K562 (cell line): ENCODE results near the gene EXOC6. TPM values are rescaled to one million over a fixed set of nuclear protein-coding genes. Genes with fewer than 3 reads are reported as not detected.

Source experiments
- ATAC-seq: fragments of 200-7000 bp; cut with Tn5 transposase; 3 replicates; pipeline ENCODE4 v1.9.1; 2020; ENCODE audit warnings: moderate library complexity
- BruUV-seq: library from RNA; stranded (reverse); fragments of 400-500 nt; replicated peaks from 2 replicates; lab custom pipeline; 2021; lab: Mats Ljungman, UMichigan
- CTCF ChIA-PET: fragments of 300-600 bp; formaldehyde crosslinking; extraction: SDS; loops from one replicate; lab custom pipeline; 2021; ENCODE audit warnings: low intra/inter-chr PET ratio; lab: Yijun Ruan, JAX
- POLR2A ChIA-PET: fragments of 300-600, 350-650 bp; sonication (Branson Sonifier 250); formaldehyde crosslinking; extraction: SDS; loops from one replicate; lab custom pipeline; 2021; ENCODE audit warnings: antibody characterized with exemption, inconsistent platforms; lab: Yijun Ruan, JAX
- DNase-seq, 4 experiments: peaks; one replicate each; pipeline versions ENCODE4 v3.0.0 to v3.0.0-alpha.2; 2011 to 2018; ENCODE audit warnings: low spot score in 3 of 4, mixed read lengths in 3 of 4; ENCODE audit errors: extremely low read depth in 1 of 4
- FAIRE-seq: peaks from 2 replicates; lab custom pipeline; 2011; peaks lifted over from hg19 to GRCh38; lab: Jason Lieb, UNC
- H2AFZ ChIP-seq: 2 replicates; pipeline ENCODE4 v1.6.0; 2011; ENCODE audit warnings: low read depth, low read length, control low read depth, inconsistent platforms
- H3K27ac ChIP-seq: fragments of 200-600 bp; 3 replicates; pipeline ENCODE4 v1.8.0; 2011; ENCODE audit warnings: low read depth, mild to moderate bottlenecking, control low read depth, inconsistent platforms, low read length, moderate library complexity, mixed read lengths; ENCODE audit errors: extremely low read depth
- H3K27me3 ChIP-seq, 2 experiments: fragments of 300-600 bp in 1 of 2; 2 replicates in 1 of 2; 3 replicates in 1 of 2; pipeline versions ENCODE4 v1.6.0 to v1.8.0; 2011; ENCODE audit warnings: inconsistent platforms in 2 of 2, low read length in 2 of 2, mild to moderate bottlenecking in 1 of 2, mixed read lengths in 1 of 2, moderate library complexity in 1 of 2; ENCODE audit not compliant: control insufficient read depth in 2 of 2, insufficient read depth in 2 of 2
- H3K36me3 ChIP-seq: fragments of 300-600 bp; 3 replicates; pipeline ENCODE4 v1.8.0; 2011; ENCODE audit warnings: mild to moderate bottlenecking, low read length, inconsistent platforms; ENCODE audit not compliant: control insufficient read depth, insufficient read depth
- H3K4me1 ChIP-seq, 2 experiments: fragments of 200-600 bp in 1 of 2; replicated peaks in 1 of 2; 2 replicates in 1 of 2; 3 replicates in 1 of 2; pipeline versions ENCODE4 v1.5.1 to v1.8.0; 2011; ENCODE audit warnings: inconsistent platforms in 2 of 2, low read length in 2 of 2, mild to moderate bottlenecking in 1 of 2, mixed read lengths in 1 of 2, moderate library complexity in 1 of 2; ENCODE audit not compliant: control insufficient read depth in 2 of 2, insufficient read depth in 2 of 2
- H3K4me2 ChIP-seq: 2 replicates; pipeline ENCODE4 v1.6.1; 2011; ENCODE audit warnings: low read length, control low read depth, inconsistent platforms, mixed read lengths; ENCODE audit not compliant: insufficient read depth
- H3K4me3 ChIP-seq: fragments of 200-600 bp; sonication (generic), shearing (Covaris generic); 2 replicates; pipeline ENCODE4 v1.5.1; 2016; ENCODE audit warnings: control low read depth, inconsistent platforms
- H3K79me2 ChIP-seq: fragments of 200-600 bp; 3 replicates; pipeline ENCODE4 v1.8.0; 2011; ENCODE audit warnings: low read length, inconsistent platforms; ENCODE audit not compliant: control insufficient read depth, insufficient read depth
- H3K9ac ChIP-seq, 2 experiments: 2 replicates each; pipeline versions ENCODE4 v1.6.0 to v1.6.1; 2011; ENCODE audit warnings: low read depth in 2 of 2, low read length in 2 of 2, control low read depth in 1 of 2, inconsistent platforms in 1 of 2, mild to moderate bottlenecking in 1 of 2, mixed read lengths in 1 of 2; ENCODE audit not compliant: insufficient read depth in 1 of 2
- H3K9me1 ChIP-seq: one replicate; pipeline ENCODE4 v1.6.0; 2011; ENCODE audit warnings: inconsistent platforms, mild to moderate bottlenecking, low read length, moderate library complexity; ENCODE audit not compliant: control insufficient read depth, insufficient read depth
- H3K9me3 ChIP-seq: replicated peaks from 2 replicates; pipeline ENCODE4 v1.5.1; 2011; ENCODE audit warnings: low read depth, low read length, inconsistent platforms; ENCODE audit not compliant: control insufficient read depth, insufficient read depth
- H4K20me1 ChIP-seq: replicated peaks from 2 replicates; pipeline ENCODE4 v1.6.1; 2011; ENCODE audit warnings: low read length, inconsistent platforms, mixed read lengths; ENCODE audit not compliant: control insufficient read depth, insufficient read depth
- ADNP ChIP-seq: fragments of 200-800 bp; sonication (Bioruptor generic); IDR thresholded peaks from 2 replicates; pipeline ENCODE4 v1.6.1; 2016; ENCODE audit warnings: missing genetic modification characterization, missing compliant biosample characterization
- ETV5 ChIP-seq: sonication (generic); formaldehyde crosslinking; IDR thresholded peaks from 2 replicates; pipeline ENCODE4 v1.4.0; 2020; ENCODE audit warnings: low read depth, mild to moderate bottlenecking, missing genetic modification reagents
- KLF1 ChIP-seq: fragments of 450-650 bp; IDR thresholded peaks from 2 replicates; pipeline ENCODE4 v1.6.1; 2016; ENCODE audit warnings: missing genetic modification characterization, missing compliant biosample characterization
- KLF6 ChIP-seq: fragments of 250-450 bp; sonication (Bioruptor Pico); IDR thresholded peaks from 2 replicates; pipeline ENCODE4 v1.4.0; 2020; ENCODE audit warnings: mild to moderate bottlenecking, moderate library complexity, borderline replicate concordance
- MIER1 ChIP-seq: fragments of 450-650 bp; IDR thresholded peaks from 2 replicates; pipeline ENCODE4 v1.6.1; 2016; ENCODE audit warnings: antibody characterized with exemption, mild to moderate bottlenecking, low read depth
- NCOA6 ChIP-seq: fragments of 450-650 bp; IDR thresholded peaks from 2 replicates; pipeline ENCODE4 v1.6.1; 2017; ENCODE audit warnings: mild to moderate bottlenecking
- NFIC ChIP-seq: fragments of 450-650 bp; IDR thresholded peaks from 2 replicates; pipeline ENCODE4 v1.6.1; 2017; ENCODE audit warnings: mild to moderate bottlenecking, inconsistent platforms
- NR2F6 ChIP-seq: fragments of 450-650 bp; formaldehyde crosslinking; IDR thresholded peaks from 2 replicates; pipeline ENCODE4 v1.4.0; 2020; ENCODE audit warnings: mild to moderate bottlenecking
- POLR3G ChIP-seq: IDR thresholded peaks from 2 replicates; pipeline ENCODE4 v1.6.1; 2011; ENCODE audit not compliant: insufficient read length, insufficient replicate concordance; ENCODE audit errors: extremely low read depth
- ZNF274 ChIP-seq: IDR thresholded peaks from 2 replicates; pipeline ENCODE4 v1.6.1; 2011; ENCODE audit warnings: low read depth, mild to moderate bottlenecking, low read length, moderate library complexity, borderline replicate concordance
- ZNF384 ChIP-seq: IDR thresholded peaks from 2 replicates; pipeline ENCODE4 v1.6.1; 2012; ENCODE audit warnings: low read depth, low read length, improper control_type of control experiment
- ZNF561 ChIP-seq: fragments of 450-650 bp; formaldehyde crosslinking; conservative IDR thresholded peaks from 2 replicates; pipeline ENCODE4 v1.4.0; 2020; ENCODE audit warnings: mild to moderate bottlenecking, moderate library complexity
- WGBS: fragments of 100-300 bp; shearing (Covaris generic); methylation state at CpG from one replicate; pipeline ENCODE4 v1.1.6; 2016; ENCODE audit warnings: low coverage, mixed read lengths; ENCODE audit not compliant: insufficient coverage; ENCODE audit errors: missing lambda C conversion rate; 5-methylcytosine and 5-hydroxymethylcytosine counted together
- in situ Hi-C: fragments of 300-500 bp; cut with MboI; formaldehyde crosslinking; loops from 4 replicates; pipeline ENCODE4 v1.15.0; 2018; ENCODE audit warnings: inconsistent platforms, mixed read lengths
- intact Hi-C: fragments of 100-400 bp; cut with micrococcal nuclease; formaldehyde crosslinking; loops from 2 replicates; pipeline ENCODE4 v1.14.2; 2022
- polyA plus RNA-seq, 8 experiments: library from polyadenylated mRNA; depleted of rRNA in 4 of 8; stranded (reverse) in 5 of 8; unstranded in 3 of 8; fragments of >200 nt; fragmentation: Nextera tagmentation in 2 of 8; fragmentation: Illumina TruSeq in 1 of 8; extraction: Ambion mirVana in 2 of 8; extraction: Trizol in 1 of 8; gene quantifications; 2 replicates each; pipeline versions ENCODE4 v1.2.1 to v1.2.3, GENCODE V29; 2011 to 2014; ENCODE audit warnings: inconsistent platforms in 1 of 8, missing spikeins in 1 of 8
- total RNA-seq, 7 experiments: library from RNA; depleted of rRNA in 6 of 7; stranded (reverse); fragments of >200 nt in 6 of 7; fragmentation: Illumina TruSeq in 2 of 7; extraction: Trizol in 2 of 7; gene quantifications; 2 replicates each; pipeline versions ENCODE4 v1.2.1 to v1.2.3, GENCODE V29; 2011 to 2021; ENCODE audit warnings: low replicate concordance in 1 of 7
- TF ChIP-seq, protein P1 (sequence below): sonication (generic); formaldehyde crosslinking; IDR thresholded peaks from 2 replicates; pipeline ENCODE4 v1.8.0; 2022; ENCODE audit warnings: missing genetic modification reagents, mild to moderate bottlenecking, borderline replicate concordance
- TF ChIP-seq, protein P2 (sequence below), 2 experiments: IDR thresholded peaks; 2 replicates each; pipeline ENCODE4 v1.6.1; 2012; ENCODE audit warnings: improper control_type of control experiment in 2 of 2, low read depth in 2 of 2, low read length in 2 of 2, borderline replicate concordance in 1 of 2

EXOC6 gene
- total and polyA plus RNA-seq, 9 of the 15 experiments (the other 6 are each of a cell fraction or from before 2014, with no cell fraction given): 13.9 to 42.8 (median 24.9) TPM

DNA sequence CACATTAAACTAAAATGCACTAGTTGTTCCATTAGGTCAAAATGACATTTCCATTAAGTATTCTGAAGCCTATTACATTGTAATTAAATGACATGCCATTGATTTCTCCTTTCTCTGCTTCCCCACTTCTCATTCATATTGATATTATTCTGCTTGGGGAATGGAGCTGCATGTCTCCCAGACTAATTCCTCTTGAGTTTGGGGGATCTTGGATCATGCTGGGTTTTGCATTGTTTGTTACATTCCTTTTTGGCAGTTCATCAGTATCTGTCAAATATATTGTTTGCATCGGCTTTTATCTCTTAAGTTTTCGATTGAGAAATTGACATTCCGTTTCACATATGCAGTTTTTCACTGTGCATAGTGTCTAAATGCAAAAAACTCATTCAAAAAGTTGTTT lies 147.2 kb downstream of the EXOC6 start:
- TF ChIP-seq ADNP (tag) (no peak), ZNF274 (no peak), NCOA6 (no peak), NR2F6 (no peak)
- no peaks in the 10 kb centered on the region for H3K9me3 ChIP-seq
- intact Hi-C loops: no loop called here
- H3K9me1 ChIP-seq: no peaks in the 10 kb centered on the region
- H3K4me3 ChIP-seq: no peak overlapping the region
- BruUV-seq: no TSS peak
- ChIA-PET POLR2A (no interaction called here), CTCF (no interaction called here)
- no peaks in the 10 kb centered on the region for H3K27me3 ChIP-seq
- ATAC-seq: no peak
- H2AFZ ChIP-seq: no peak overlapping the region
- H3K4me2 ChIP-seq: no peak overlapping the region
- no peak for FAIRE-seq
- H3K79me2 ChIP-seq: no peaks in the 10 kb centered on the region
- no peak overlapping the region for H3K27ac ChIP-seq
- no peaks in the 10 kb centered on the region for H4K20me1 ChIP-seq
- WGBS: 92% methylated on average over 3 of the region's 3 CpGs
- peaks cover 0 to 10% of the 10 kb centered on the region in 2 experiments; a peak in 2 of 5 replicates for H3K4me1 ChIP-seq
- DNase-seq: no peak
- H3K9ac ChIP-seq: no peak overlapping the region
- H3K36me3 ChIP-seq: peaks cover 11% of the 10 kb centered on the region; the same call in 2 of the 3 replicates
- in situ Hi-C loops: no loop called here

DNA sequence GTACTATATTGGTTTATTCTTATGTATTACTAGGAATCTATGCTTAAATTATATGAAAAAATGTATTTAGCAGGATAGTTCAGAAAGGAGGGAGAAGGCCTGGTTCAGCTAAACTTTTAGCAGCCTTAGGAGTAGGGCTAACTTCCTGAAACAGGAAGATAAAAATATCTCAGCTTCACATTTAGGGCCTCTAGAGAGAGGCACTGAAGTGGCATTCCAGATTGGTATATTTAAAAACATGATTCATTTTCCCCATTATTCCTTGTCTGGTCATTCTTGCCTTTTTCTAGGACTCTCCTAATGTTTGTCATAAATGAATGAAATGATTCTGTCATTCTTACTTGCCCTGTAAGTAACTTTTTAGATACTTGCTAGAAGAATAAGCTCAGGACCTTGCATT lies 149.3 kb downstream of the EXOC6 start:
- FAIRE-seq: peak; percentile 65
- no peaks in the 10 kb centered on the region for H3K9me3 ChIP-seq
- no peak overlapping the region for H3K27ac ChIP-seq
- H2AFZ ChIP-seq: no peak overlapping the region
- no peak for DNase-seq
- H4K20me1 ChIP-seq: no peaks in the 10 kb centered on the region
- H3K4me2 ChIP-seq: no peak overlapping the region
- H3K4me1 ChIP-seq: no peaks in the 10 kb centered on the region
- CTCF ChIA-PET: no interaction called here
- H3K79me2 ChIP-seq: no peaks in the 10 kb centered on the region
- no peak for ATAC-seq
- BruUV-seq: no TSS peak
- peaks cover 11% of the 10 kb centered on the region; the same call in 2 of the 3 replicates for H3K36me3 ChIP-seq
- no peaks in the 10 kb centered on the region for H3K27me3 ChIP-seq
- H3K9ac ChIP-seq: no peak overlapping the region
- H3K4me3 ChIP-seq: no peak overlapping the region
- H3K9me1 ChIP-seq: no peaks in the 10 kb centered on the region
- no peak for TF ChIP-seq MIER1
- TF ChIP-seq ZNF384: no peak
- no peak for TF ChIP-seq POLR3G
- TF ChIP-seq NFIC: no peak
- TF ChIP-seq, protein P1, sequence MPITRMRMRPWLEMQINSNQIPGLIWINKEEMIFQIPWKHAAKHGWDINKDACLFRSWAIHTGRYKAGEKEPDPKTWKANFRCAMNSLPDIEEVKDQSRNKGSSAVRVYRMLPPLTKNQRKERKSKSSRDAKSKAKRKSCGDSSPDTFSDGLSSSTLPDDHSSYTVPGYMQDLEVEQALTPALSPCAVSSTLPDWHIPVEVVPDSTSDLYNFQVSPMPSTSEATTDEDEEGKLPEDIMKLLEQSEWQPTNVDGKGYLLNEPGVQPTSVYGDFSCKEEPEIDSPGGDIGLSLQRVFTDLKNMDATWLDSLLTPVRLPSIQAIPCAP (CRISPR knock-in tag): no peak
- no peak for TF ChIP-seq KLF6 (CRISPR knock-in tag)
- no peak for TF ChIP-seq ETV5 (CRISPR knock-in tag)
- no peak for TF ChIP-seq ZNF561 (CRISPR knock-in tag)
- TF ChIP-seq KLF1 (tag): no peak
- TF ChIP-seq, protein P2, sequence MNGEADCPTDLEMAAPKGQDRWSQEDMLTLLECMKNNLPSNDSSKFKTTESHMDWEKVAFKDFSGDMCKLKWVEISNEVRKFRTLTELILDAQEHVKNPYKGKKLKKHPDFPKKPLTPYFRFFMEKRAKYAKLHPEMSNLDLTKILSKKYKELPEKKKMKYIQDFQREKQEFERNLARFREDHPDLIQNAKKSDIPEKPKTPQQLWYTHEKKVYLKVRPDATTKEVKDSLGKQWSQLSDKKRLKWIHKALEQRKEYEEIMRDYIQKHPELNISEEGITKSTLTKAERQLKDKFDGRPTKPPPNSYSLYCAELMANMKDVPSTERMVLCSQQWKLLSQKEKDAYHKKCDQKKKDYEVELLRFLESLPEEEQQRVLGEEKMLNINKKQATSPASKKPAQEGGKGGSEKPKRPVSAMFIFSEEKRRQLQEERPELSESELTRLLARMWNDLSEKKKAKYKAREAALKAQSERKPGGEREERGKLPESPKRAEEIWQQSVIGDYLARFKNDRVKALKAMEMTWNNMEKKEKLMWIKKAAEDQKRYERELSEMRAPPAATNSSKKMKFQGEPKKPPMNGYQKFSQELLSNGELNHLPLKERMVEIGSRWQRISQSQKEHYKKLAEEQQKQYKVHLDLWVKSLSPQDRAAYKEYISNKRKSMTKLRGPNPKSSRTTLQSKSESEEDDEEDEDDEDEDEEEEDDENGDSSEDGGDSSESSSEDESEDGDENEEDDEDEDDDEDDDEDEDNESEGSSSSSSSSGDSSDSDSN (IDR thresholded peaks at IDR 0.05; ENCODE audit: borderline replicate concordance in 1 of 2, low read depth in 2 of 2, low read length in 2 of 2): no peak
- POLR2A ChIA-PET: interaction anchor here (1.1 kb wide), 1 partner anchor 19 kb away, joined by 3 read pairs; no protein-coding TSS in a partner anchor
- in situ Hi-C loops: no loop called here
- intact Hi-C loops: no loop called here
